Hematopoietic multipotent progenitor cell (in vitro differentiated cells): ENCODE measurements around the gene UBE2L6. TPM values are rescaled to one million over a fixed set of nuclear protein-coding genes. Genes with fewer than 3 reads are reported as not detected.
A peak's percentile ranks its signal among the peaks of the same experiment; 100 is the strongest.

Experiments used
- DNase-seq, 3 donors: peaks; one replicate each; pipeline ENCODE4 v3.0.0-alpha.2; 2011 to 2015; ENCODE audit warnings: low read depth in 2 of 3, low spot score in 2 of 3
- total RNA-seq: library from RNA; depleted of rRNA; stranded (reverse); fragments of >200 nt; gene quantifications from one replicate; pipeline ENCODE4 v1.2.3, GENCODE V29; 2012

UBE2L6 gene
- total RNA-seq, 1 donor = 215 TPM

- DNase-seq = peak; percentile 85 to 97 (median 96)
Observed at GRCh38 chr11:57530596-57531507, 36.6 kb downstream of the UBE2L6 start, which contains the start of gene TIMM10. TSS of gene TIMM10 (minus strand) at chr11:57530754. CDS start at chr11:57530189, 565 bp downstream.

GRCh38 chr11:57530215-57530595, 37.3 kb downstream of the UBE2L6 start:
- DNase-seq = no peak

GRCh38 chr11:57529012-57529411, 38.5 kb downstream of the UBE2L6 start:
- no peak for DNase-seq

- peak; percentile 54 to 65 (median 56) for DNase-seq
Observed at GRCh38 chr11:57527056-57527631, 40.3 kb downstream of the UBE2L6 start.

- DNase-seq = no peak
Observed at GRCh38 chr11:57523419-57523818, 44.1 kb downstream of the UBE2L6 start.

- DNase-seq = no peak
Observed at GRCh38 chr11:57521116-57521515, 46.4 kb downstream of the UBE2L6 start.

GRCh38 chr11:57516061-57516443, 51.4 kb downstream of the UBE2L6 start:
- no peak for DNase-seq

- peak in 1 of 3 donors; percentile 17 for DNase-seq
Observed at GRCh38 chr11:57515332-57516060, 52.0 kb downstream of the UBE2L6 start, which contains the start of gene SLC43A1. TSS of gene SLC43A1 (minus strand) at chr11:57515702. CDS start at chr11:57514111, 1,591 bp downstream.

- DNase-seq = peak in 1 of 3 donors; percentile 45
Observed at GRCh38 chr11:57514538-57515331, 52.7 kb downstream of the UBE2L6 start.

GRCh38 chr11:57513911-57514537, 53.4 kb downstream of the UBE2L6 start:
- peak in 1 of 3 donors; percentile 47 for DNase-seq

GRCh38 chr11:57513452-57513795, 54.0 kb downstream of the UBE2L6 start:
- DNase-seq = no peak

GRCh38 chr11:57512646-57513451, 54.6 kb downstream of the UBE2L6 start:
- DNase-seq = no peak

- no peak for DNase-seq
Observed at GRCh38 chr11:57511741-57512430, 55.6 kb downstream of the UBE2L6 start.

- DNase-seq = no peak
Observed at GRCh38 chr11:57508341-57509170, 58.9 kb downstream of the UBE2L6 start.

GRCh38 chr11:57506522-57506921, 61.0 kb downstream of the UBE2L6 start:
- no peak for DNase-seq

- no peak for DNase-seq
Observed at GRCh38 chr11:57504511-57504910, 63.0 kb downstream of the UBE2L6 start.

GRCh38 chr11:57502870-57503269, 64.6 kb downstream of the UBE2L6 start:
- DNase-seq = no peak

- DNase-seq = no peak
Observed at GRCh38 chr11:57502376-57502775, 65.1 kb downstream of the UBE2L6 start.
